Gastrocnemius medialis (tissue), 4 donors: ENCODE data around the gene THADA.

ENCODE experiments used
- POLR2A ChIP-seq, 2 donors: fragments of 450-650 bp; IDR thresholded peaks; one replicate each; pipeline ENCODE4 v1.6.1; 2017; ENCODE audit warnings: antibody characterized with exemption in 2 of 2, mild to moderate bottlenecking in 2 of 2, moderate library complexity in 2 of 2
- TF ChIP-seq, protein P1 (sequence below), 5 experiments: fragments of 450-650 bp in 3 of 5; fragments of 200-600 bp in 2 of 5; sonication (generic) in 2 of 5; IDR thresholded peaks in 4 of 5; conservative IDR thresholded peaks in 1 of 5; 1 replicate in 4 of 5; 2 replicates in 1 of 5; pipeline ENCODE4 v1.5.1; 2016 to 2019; ENCODE audit warnings: antibody characterized with exemption in 5 of 5, mild to moderate bottlenecking in 3 of 5, moderate library complexity in 3 of 5

DNA sequence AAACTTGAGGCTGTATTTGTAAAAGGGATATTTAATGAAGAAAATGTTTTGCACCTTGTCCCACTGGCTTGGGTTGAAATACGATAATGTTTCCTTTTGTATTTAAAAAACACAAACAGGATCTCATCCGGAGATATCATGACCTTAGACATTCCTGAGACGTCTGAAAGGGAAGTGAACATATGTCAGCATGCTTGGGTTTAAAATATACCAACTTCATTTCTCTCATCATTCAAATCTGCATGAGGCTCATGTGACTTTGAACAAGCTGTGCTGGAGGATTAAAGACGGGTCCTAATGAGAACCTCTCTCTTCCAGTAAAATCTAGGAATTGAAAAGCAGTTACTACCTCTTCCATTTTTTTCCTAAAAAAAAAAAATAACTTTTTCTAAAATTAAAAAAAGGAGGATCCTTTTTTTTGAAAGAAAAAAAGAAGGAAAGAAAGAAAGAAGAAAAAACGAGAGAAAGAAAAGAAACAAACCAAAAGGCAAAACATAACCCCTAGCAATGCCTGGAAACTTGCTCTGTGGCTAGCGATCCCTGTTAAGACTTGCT, 262.7 kb downstream of the THADA start:
- TF ChIP-seq, protein P1, sequence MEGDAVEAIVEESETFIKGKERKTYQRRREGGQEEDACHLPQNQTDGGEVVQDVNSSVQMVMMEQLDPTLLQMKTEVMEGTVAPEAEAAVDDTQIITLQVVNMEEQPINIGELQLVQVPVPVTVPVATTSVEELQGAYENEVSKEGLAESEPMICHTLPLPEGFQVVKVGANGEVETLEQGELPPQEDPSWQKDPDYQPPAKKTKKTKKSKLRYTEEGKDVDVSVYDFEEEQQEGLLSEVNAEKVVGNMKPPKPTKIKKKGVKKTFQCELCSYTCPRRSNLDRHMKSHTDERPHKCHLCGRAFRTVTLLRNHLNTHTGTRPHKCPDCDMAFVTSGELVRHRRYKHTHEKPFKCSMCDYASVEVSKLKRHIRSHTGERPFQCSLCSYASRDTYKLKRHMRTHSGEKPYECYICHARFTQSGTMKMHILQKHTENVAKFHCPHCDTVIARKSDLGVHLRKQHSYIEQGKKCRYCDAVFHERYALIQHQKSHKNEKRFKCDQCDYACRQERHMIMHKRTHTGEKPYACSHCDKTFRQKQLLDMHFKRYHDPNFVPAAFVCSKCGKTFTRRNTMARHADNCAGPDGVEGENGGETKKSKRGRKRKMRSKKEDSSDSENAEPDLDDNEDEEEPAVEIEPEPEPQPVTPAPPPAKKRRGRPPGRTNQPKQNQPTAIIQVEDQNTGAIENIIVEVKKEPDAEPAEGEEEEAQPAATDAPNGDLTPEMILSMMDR (IDR thresholded peaks at IDR 0.05 in 4 of 5, conservative IDR thresholded peaks at IDR 0.05 in 1 of 5): no peak
- no peak for TF ChIP-seq POLR2A (IDR thresholded peaks at IDR 0.05)
